Sigmoid colon (tissue), 7 donors: Measurements from ENCODE around the gene GANAB. TPM values are rescaled to one million over a fixed set of nuclear protein-coding genes. Genes with fewer than 3 reads are reported as not detected.

Experiments used
- DNase-seq: peaks from one replicate; pipeline ENCODE4 v3.0.0-alpha.2; 2019
- H3K27ac ChIP-seq, 4 donors: fragments of 200-600 bp; sonication (generic); one replicate each; pipeline ENCODE4 v1.5.1; 2016 to 2019; ENCODE audit warnings: mild to moderate bottlenecking in 1 of 4
- H3K27me3 ChIP-seq, 3 donors: fragments of 200-600 bp; sonication (generic); one replicate each; pipeline ENCODE4 v1.5.1; 2019; ENCODE audit warnings: mild to moderate bottlenecking in 1 of 3
- H3K36me3 ChIP-seq, 4 donors: fragments of 200-600 bp; sonication (generic); one replicate each; pipeline ENCODE4 v1.5.1; 2016 to 2019
- H3K4me1 ChIP-seq, 4 donors: fragments of 200-600 bp; sonication (generic); one replicate each; pipeline ENCODE4 v1.5.1; 2017 to 2019
- H3K4me3 ChIP-seq, 4 donors: fragments of 200-600 bp; sonication (generic); one replicate each; pipeline ENCODE4 v1.5.1; 2017 to 2019; ENCODE audit warnings: mild to moderate bottlenecking in 2 of 4, moderate library complexity in 1 of 4
- H3K9me3 ChIP-seq, 4 donors: fragments of 200-600 bp in 3 of 4; sonication (generic) in 3 of 4; one replicate each; pipeline versions ENCODE4 v1.5.1 to v1.6.1; 2013 to 2019
- CTCF ChIP-seq, 4 experiments: fragments of 450-650 bp in 3 of 4; fragments of 200-600 bp in 1 of 4; IDR thresholded peaks; one replicate each; pipeline ENCODE4 v1.5.1; 2016 to 2019; ENCODE audit warnings: antibody characterized with exemption in 4 of 4, mild to moderate bottlenecking in 3 of 4, moderate library complexity in 2 of 4
- EP300 ChIP-seq, 4 donors: sonication (generic); formaldehyde crosslinking; IDR thresholded peaks; one replicate each; pipeline ENCODE4 v1.6.1; 2017; ENCODE audit warnings: antibody characterized with exemption in 4 of 4
- POLR2A ChIP-seq, 2 donors: fragments of 450-650 bp; IDR thresholded peaks; one replicate each; pipeline ENCODE4 v1.6.1; 2016; ENCODE audit warnings: antibody characterized with exemption in 2 of 2, mild to moderate bottlenecking in 2 of 2, moderate library complexity in 2 of 2
- POLR2AphosphoS5 ChIP-seq, 4 donors: sonication (generic); formaldehyde crosslinking; IDR thresholded peaks; one replicate each; pipeline ENCODE4 v1.6.1; 2017; ENCODE audit warnings: antibody characterized with exemption in 4 of 4
- WGBS, 2 donors: extraction: QIAGEN DNeasy Blood & Tissue Kit; methylation state at CpG; one replicate each; pipeline ENCODE4 v1.1.7; 2013; 5-methylcytosine and 5-hydroxymethylcytosine counted together
- intact Hi-C: fragments of 100-400 bp; cut with DNase I; formaldehyde crosslinking; loops from one replicate; pipeline ENCODE4 v1.15.1; 2023
- polyA plus RNA-seq, 3 donors: library from polyadenylated mRNA; stranded (reverse); fragments of 200-250 nt; gene quantifications; one replicate each; pipeline ENCODE4 v1.2.3, GENCODE V29; 2013
- total RNA-seq, 4 donors: library from RNA; depleted of rRNA; stranded (reverse); fragments of >200 nt; gene quantifications; one replicate each; pipeline ENCODE4 v1.1.0, GENCODE V29; 2016
- donor health status: healthy with polysubstance abuse.
- donor health status: Bipolar disorder and iron deficiency.
- donor health status: healthy.

GANAB gene
- total and polyA plus RNA-seq, 7 donors = 12.6 to 163 (median 74.7) TPM

GRCh38 chr11:62669420-62670161, 23.2 kb upstream of the GANAB start:
- intact Hi-C loops = loop anchor here (5.0 kb wide), 2 partner anchors 38 to 57 kb away; partner anchors contain the start of genes BSCL2, EML3, GNG3 and ROM1
- DNase-seq = no peak
- no peak for TF ChIP-seq CTCF (IDR thresholded peaks at IDR 0.05)
- Histone ChIP-seq H3K4me3 (no peak overlapping the region), H3K27ac (no peak overlapping the region), H3K27me3 (no peaks in the 10 kb centered on the region), H3K9me3 (no peaks in the 10 kb centered on the region), H3K4me1 (peaks cover 0 to 52% (median 49%) of the 10 kb centered on the region in 4 donors), H3K36me3 (peaks cover 0 to 22% (median 0%) of the 10 kb centered on the region in 4 donors)
- 54 to 77% methylated on average over 4 of the region's 4 CpGs for WGBS, 2 donors

GRCh38 chr11:62667460-62667859, 21.0 kb upstream of the GANAB start:
- TF ChIP-seq POLR2AphosphoS5 (IDR thresholded peaks at IDR 0.05) (no peak), POLR2A (IDR thresholded peaks at IDR 0.05) (no peak), EP300 (IDR thresholded peaks at IDR 0.05) (no peak), CTCF (IDR thresholded peaks at IDR 0.05) (no peak)
- Histone ChIP-seq H3K27ac (peak overlapping the region in 2 of 4 donors; percentile 39 to 97), H3K4me3 (no peak overlapping the region), H3K9me3 (no peaks in the 10 kb centered on the region), H3K36me3 (peaks cover 0 to 22% (median 7%) of the 10 kb centered on the region in 4 donors), H3K27me3 (no peaks in the 10 kb centered on the region), H3K4me1 (peaks cover 0 to 53% (median 48%) of the 10 kb centered on the region in 4 donors)
- intact Hi-C loops = loop anchor here (5.0 kb wide), 2 partner anchors 40 to 55 kb away; partner anchors contain the start of genes BSCL2, EML3, GNG3 and ROM1
- no peak for DNase-seq
- WGBS, 2 donors = 72 to 80% methylated on average over 2 of the region's 2 CpGs

GRCh38 chr11:62666259-62666926, 20.0 kb upstream of the GANAB start:
- 27 to 56% methylated on average over 16 of the region's 16 CpGs for WGBS, 2 donors
- Histone ChIP-seq H3K27ac (peak overlapping the region; percentile 91 to 97 (median 94)), H3K27me3 (no peaks in the 10 kb centered on the region), H3K4me3 (peak overlapping the region; percentile 74 to 89 (median 86)), H3K9me3 (no peaks in the 10 kb centered on the region), H3K36me3 (peaks cover 0 to 28% (median 8%) of the 10 kb centered on the region in 4 donors), H3K4me1 (peaks cover 0 to 50% (median 44%) of the 10 kb centered on the region in 4 donors)
- TF ChIP-seq POLR2AphosphoS5 (IDR thresholded peaks at IDR 0.05) (no peak), POLR2A (IDR thresholded peaks at IDR 0.05) (no peak), CTCF (IDR thresholded peaks at IDR 0.05) (no peak)
- intact Hi-C loops = loop anchor here (5.0 kb wide), 2 partner anchors 41 to 54 kb away; partner anchors contain the start of genes BSCL2, EML3, GNG3 and ROM1
- DNase-seq = no peak

GRCh38 chr11:62665599-62666258, 19.3 kb upstream of the GANAB start:
- 1 to 3% methylated on average over 39 of the region's 39 CpGs for WGBS, 2 donors
- intact Hi-C loops = loop anchor here (2.0 to 5.0 kb wide), 3 partner anchors 19 to 53 kb away; partner anchors contain the start of genes BSCL2, EML3, GANAB and GNG3
- Histone ChIP-seq H3K9me3 (no peaks in the 10 kb centered on the region), H3K4me3 (peak overlapping the region; percentile 74 to 89 (median 86)), H3K27me3 (no peaks in the 10 kb centered on the region), H3K27ac (peak overlapping the region; percentile 91 to 97 (median 94)), H3K4me1 (peaks cover 0 to 46% (median 39%) of the 10 kb centered on the region in 4 donors), H3K36me3 (peaks cover 0 to 28% (median 8%) of the 10 kb centered on the region in 4 donors)
- no peak for TF ChIP-seq POLR2AphosphoS5 (IDR thresholded peaks at IDR 0.05)
- no peak for TF ChIP-seq EP300 (IDR thresholded peaks at IDR 0.05)
- TF ChIP-seq CTCF (IDR thresholded peaks at IDR 0.05) = no peak
- TF ChIP-seq POLR2A (IDR thresholded peaks at IDR 0.05) = no peak
- DNase-seq = peak; percentile 81
